GM18951 (cell line): ENCODE measurements around the gene MTO1.

Source experiments
- POLR2A ChIP-seq: IDR thresholded peaks from 4 replicates; pipeline ENCODE4 v1.6.1; 2011; ENCODE audit warnings: mild to moderate bottlenecking; ENCODE audit not compliant: insufficient read length, insufficient read depth; ENCODE audit errors: extremely low read depth
- in situ Hi-C: fragments of 300-500 bp; cut with MboI; formaldehyde crosslinking; loops from one replicate; pipeline ENCODE4 v1.12.0; 2022; ENCODE audit warnings: low sequenced_read_pairs, mixed read lengths, inconsistent platforms; ENCODE audit not compliant: unreplicated experiment

MTO1 gene

DNA sequence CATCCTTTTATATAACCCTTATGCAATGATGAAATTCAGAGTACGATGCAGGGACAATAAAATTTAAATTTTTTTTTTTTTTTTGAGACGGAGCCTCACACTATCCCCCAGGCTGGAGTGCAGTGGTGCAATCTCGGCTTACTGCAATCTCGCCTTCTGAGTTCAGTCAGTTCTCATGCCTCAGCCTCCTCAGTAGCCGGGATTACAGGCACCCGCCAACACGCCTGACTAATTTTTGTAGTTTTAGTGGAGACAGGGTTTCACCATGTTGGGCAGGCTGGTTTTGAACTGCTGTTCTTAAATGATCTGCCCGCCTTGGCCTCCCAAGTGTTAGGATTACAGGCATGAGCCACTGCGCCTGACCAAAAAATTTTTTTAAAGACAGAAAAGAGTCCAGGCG, 15.2 kb downstream of the MTO1 start:
- TF ChIP-seq POLR2A, result no peak
- in situ Hi-C loops, result no loop called here

DNA sequence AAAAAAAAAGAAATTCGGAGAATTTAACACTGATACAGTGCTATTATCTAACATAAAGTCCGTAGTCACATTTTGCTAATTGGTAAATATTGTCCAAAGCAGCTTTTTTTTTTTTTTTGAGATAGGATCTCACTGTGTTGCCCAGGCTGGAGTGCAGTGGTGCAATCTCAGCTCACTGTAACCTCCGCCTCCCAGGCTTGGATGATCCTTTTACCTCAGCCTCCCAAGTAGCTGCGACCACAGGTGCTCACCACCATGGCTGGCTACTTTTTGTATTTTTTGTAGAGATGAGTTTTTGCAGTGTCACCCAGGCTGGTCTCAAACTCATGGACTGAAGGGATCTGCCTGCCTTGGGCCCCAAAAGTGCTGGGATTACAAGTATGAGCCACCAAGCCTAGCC, 15.9 kb downstream of the MTO1 start:
- in situ Hi-C loops, result no loop called here

DNA sequence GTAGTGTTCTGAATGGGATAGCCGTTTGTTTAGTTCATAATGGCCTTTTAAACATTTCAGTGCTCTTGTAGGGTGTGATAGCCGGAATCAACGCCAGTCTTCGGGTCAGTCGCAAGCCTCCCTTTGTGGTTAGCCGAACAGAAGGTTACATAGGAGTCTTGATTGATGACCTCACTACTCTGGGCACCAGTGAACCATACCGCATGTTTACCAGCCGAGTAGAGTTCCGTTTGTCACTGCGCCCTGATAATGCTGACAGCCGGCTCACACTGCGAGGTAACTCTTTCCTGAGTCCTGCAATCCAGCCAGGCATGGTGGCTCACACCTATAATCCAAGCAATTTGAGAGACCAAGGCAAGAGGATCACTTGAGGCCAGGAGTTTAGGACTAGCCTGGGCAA, 20.4 kb downstream of the MTO1 start:
- in situ Hi-C loops, result no loop called here
- TF ChIP-seq POLR2A, result no peak

More for the DNA sequence above, 15.9 kb downstream of the MTO1 start:
- no peak for TF ChIP-seq POLR2A

DNA sequence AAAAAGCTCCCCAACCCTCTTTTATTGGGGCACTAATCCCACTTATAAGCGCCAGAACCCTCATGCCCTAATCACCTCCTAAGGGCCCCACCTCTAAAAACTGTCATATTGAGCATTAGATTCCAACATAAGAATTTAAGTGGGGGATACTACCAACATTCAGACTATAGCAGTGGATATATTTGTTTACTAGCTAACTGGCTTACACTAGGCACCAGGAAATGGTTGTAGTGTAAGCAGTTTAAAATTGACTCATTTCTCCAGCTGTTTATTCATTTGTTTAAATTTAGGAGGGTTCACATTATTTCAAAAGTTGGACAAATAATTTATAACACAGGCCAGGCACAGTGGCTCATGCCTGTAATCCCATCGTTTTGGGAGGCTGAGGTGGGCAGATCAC, 22.9 kb downstream of the MTO1 start:
- in situ Hi-C loops, result no loop called here
- no peak for TF ChIP-seq POLR2A

DNA sequence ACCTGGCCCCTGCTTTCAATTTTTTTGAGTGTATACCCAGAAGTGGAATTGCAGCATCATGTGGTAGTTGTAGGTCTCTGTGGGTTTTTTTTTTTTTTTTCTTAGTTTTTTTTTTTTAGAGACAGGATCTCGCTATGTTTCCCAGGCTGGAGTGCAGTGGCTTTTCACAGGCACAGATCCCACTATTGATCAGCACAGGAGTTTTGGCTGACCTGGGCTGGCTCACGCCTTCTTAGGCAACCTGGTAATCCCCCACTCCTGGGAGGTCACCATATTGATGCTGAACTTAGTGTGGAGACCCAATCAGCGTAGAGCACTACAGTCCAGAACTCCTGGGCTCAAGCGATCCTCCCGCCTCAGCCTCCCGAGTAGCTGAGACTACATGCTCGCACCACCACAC, 25.9 kb downstream of the MTO1 start:
- TF ChIP-seq POLR2A, result no peak
- in situ Hi-C loops, result no loop called here

DNA sequence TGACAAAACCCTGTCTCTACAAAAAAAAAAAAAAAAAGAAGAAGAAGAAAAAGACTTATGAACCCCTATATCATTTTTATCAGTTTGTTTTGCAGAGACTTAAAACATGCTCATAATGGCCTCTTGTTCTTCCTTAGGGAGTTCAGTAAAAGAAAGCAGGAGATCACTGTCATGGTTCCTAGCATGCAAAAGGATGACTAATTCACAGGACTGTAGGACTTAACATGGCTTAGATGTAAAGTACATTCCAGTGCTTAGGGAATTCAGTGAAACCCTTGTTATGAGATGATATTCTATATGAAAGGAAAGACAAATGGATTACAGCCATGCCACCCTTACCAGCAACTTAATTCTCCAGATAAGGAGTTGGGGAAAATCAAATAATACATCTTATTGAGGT, 29.8 kb downstream of the MTO1 start:
- TF ChIP-seq POLR2A, result no peak
- in situ Hi-C loops, result no loop called here

DNA sequence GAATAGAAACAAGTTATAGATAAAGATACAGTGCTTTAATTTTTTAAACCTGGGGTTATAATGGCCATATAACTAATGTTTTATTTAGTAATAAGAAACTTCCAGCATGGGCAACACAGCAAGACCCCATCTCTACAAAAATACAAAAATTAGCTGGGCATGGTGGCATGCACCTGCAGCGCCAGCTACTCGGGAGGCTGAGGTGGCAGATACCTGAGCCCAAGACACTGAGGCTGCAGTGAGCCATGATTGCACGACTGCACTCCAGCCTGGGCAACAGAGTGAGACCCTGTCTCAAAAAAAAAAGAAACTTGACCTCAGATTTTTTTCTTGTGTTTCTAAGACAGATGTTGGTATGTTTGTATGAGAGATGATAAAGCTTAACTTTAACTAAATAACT, 36.4 kb downstream of the MTO1 start:
- in situ Hi-C loops, result no loop called here

DNA sequence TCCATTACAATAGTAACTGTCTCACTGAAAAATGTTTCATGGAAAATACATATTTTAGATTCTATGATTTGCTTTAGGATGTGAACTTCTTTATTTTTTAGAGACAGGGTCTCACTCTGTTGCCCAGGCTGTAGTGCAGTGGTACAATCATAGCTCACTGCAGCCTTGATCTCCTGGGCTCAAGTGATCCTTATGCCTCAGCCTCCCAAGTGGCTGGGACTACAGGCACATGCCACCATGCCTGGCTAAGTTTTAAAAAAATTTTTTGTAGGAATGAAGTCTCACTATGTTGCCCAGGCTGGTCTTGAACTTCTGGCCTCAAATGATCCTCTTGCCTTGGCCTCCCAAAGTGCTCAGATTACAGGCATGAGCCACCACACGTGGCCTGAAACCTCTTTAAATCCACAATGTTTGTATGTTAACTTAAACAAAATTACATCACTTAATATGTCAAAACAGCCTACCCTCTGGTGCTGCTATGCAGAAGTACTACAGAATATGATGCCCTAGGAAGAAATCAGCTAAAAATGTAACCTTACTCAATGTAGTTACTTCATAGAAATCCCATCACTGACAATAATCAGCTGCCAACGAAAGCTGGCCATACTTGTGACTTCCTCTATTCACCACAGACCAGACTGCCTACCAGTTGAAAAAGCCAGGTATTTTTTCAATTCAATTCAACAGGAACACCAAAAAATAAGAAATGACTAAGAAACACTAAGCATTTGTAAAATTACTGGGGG, 41.7 kb downstream of the MTO1 start:
- TF ChIP-seq POLR2A, result no peak
- in situ Hi-C loops, result loop anchor here (10.0 kb wide), 1 partner anchor 102 kb away; no protein-coding TSS in a partner anchor

More for the DNA sequence above, 36.4 kb downstream of the MTO1 start:
- no peak for TF ChIP-seq POLR2A

DNA sequence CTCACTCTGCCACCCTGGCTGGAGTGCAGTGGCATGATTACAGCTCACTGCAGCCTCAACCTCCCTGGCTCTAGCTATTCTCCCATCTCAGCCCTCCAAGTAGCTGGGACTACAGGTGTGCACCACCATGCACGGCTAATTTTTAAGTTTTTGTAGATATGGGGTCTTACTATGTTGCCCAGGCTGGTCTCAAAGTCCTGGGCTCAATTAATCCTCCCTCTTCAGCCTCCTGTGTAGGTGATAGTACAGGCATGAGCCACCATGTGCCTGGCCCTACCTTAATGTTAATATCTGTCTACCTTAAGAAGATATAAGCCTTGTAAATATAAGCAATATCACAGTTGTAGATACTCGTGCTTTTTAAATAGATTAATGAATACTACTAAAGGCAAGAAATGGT, 42.6 kb downstream of the MTO1 start:
- TF ChIP-seq POLR2A, result no peak
- in situ Hi-C loops, result loop anchor here (10.0 kb wide), 1 partner anchor 101 kb away; no protein-coding TSS in a partner anchor

DNA sequence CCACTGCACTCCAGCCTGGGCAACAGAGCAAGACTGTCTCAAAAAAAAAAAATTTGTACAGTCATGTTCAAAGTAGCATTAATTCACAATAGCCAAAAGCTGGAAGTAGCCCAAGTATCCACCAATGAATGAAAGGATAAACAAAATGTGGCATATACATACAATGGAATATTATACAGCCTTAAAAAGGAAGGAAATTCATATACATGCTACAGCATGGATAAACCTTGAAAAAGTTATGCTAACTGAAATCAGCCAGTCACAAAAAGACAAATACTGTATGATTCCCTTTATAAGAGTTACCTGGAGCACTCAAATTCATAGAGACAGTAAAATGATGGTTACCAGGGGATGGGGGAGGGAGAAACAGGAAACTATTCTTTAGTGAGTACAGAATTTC, 43.6 kb downstream of the MTO1 start:
- TF ChIP-seq POLR2A, result no peak
- in situ Hi-C loops, result loop anchor here (10.0 kb wide), 1 partner anchor 100 kb away; no protein-coding TSS in a partner anchor

DNA sequence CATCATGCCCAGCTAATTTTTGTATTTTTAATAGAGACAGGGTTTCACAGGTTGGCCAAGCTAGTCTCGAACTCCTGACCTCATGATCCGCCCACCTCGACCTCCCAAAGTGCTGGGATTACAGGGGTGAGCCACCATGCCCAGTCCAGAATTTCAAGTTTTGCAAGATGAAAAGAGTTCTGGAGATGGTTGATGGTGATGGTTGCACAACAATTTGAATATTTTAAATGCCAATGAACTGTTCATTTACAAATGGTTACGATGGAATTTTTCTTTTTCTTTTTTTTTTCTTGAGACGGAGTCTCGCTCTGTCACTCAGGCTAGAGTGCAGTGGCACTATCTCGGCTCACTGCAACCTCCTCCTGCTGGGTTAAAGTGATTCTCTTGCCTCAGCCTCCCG, 44.2 kb downstream of the MTO1 start:
- in situ Hi-C loops, result loop anchor here (10.0 kb wide), 1 partner anchor 99 kb away; no protein-coding TSS in a partner anchor

DNA sequence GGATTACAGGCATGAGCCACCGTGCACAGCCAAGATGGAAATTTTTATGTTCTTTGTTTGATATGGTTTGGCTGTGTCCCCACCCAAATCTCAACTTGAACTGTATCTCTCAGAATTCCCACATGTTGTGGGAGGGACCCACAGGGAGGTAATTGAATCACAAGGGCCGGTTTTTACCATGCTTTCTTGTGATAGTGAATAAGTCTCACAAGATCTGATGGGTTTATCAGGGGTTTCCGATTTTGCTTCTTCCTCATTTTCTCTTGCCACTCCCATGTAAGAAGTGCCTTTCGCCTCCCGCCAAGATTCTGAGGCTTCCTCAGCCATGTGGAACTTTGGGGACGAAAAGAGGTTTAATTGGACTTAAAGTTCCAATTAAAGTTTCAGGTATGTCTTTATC, 44.7 kb downstream of the MTO1 start:
- no peak for TF ChIP-seq POLR2A
- in situ Hi-C loops, result loop anchor here (10.0 kb wide), 1 partner anchor 99 kb away; no protein-coding TSS in a partner anchor

DNA sequence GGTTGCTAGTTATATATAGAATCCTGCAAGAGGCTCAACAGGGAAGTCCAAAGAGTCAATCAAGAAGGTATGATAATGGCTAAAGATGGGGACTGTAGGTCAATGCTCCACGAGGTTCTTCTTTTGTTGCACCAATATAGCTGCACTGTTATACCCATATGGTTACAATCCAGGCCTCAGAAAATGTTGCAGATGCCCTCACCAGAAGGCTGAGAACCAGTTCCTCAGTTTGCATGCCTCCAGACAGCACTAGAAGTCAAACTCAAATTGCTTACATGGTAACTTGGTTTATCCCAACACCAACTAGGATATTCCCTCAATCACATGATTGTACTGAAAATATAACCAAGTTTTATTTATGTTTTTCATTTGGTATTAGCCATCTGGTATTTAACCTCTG, 47.2 kb downstream of the MTO1 start:
- in situ Hi-C loops, result loop anchor here (10.0 kb wide), 1 partner anchor 96 kb away; no protein-coding TSS in a partner anchor
- TF ChIP-seq POLR2A, result no peak

DNA sequence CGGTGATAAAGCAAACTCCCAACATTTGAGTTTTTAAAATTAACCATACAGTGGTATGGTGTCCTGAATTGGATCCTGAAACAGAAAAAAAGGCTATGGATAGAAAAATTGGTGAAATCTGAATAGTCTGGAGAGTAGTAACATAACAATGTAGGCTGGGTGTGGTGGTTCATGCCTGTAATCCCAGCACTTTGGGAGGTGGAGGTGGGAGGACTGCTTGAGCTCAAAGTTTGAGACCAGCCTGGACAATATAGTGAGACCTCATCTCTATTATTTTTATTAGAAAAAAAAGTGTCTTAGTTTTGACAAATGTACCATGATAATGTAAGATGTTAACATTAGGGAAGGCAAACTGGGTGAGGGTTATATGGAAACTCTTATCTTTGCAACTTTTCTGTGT, 48.3 kb downstream of the MTO1 start:
- in situ Hi-C loops, result loop anchor here (10.0 kb wide), 1 partner anchor 95 kb away; no protein-coding TSS in a partner anchor

More for the DNA sequence above, 48.3 kb downstream of the MTO1 start:
- TF ChIP-seq POLR2A, result no peak
